ENCODE data around the gene DHX8.

- TF ChIP-seq CTCF (IDR thresholded peaks at IDR 0.05; ENCODE audit: extremely low read depth in 1 of 2, insufficient read depth in 1 of 2, low read depth in 1 of 2, low read length in 2 of 2) (no peak), MAX (IDR thresholded peaks at IDR 0.05; ENCODE audit: insufficient read depth, insufficient read length) (no peak), EZH2 (IDR thresholded peaks at IDR 0.05; ENCODE audit: borderline replicate concordance, low read depth, low read length, severe bottlenecking) (no peak), MYC (IDR thresholded peaks at IDR 0.05; ENCODE audit: low read depth, low read length) (no peak), POLR2AphosphoS5 (IDR thresholded peaks at IDR 0.05; ENCODE audit: insufficient read depth, low read depth, low read length) (no peak)
Measured at GRCh38 chr17:43536236-43536992, 52.6 kb downstream of the DHX8 start.
